Measurements from ENCODE around the gene PACRG. TPM values are rescaled to one million over a fixed set of nuclear protein-coding genes. Genes with fewer than 3 reads are reported as not detected.

Gene PACRG
- polyA plus RNA-seq, 1 donor (not counting 4 experiments of a cell fraction or from before 2014, with no cell fraction given), result 0.31 TPM

GRCh38 chr6:162951164-162951743, 223.5 kb downstream of the PACRG start:
- no peak overlapping the region for H2AFZ ChIP-seq (ENCODE audit: control insufficient read depth, low read length)
- H3K4me2 ChIP-seq (ENCODE audit: control insufficient read depth, extremely low read depth, insufficient read depth, low read depth, low read length), result no peak overlapping the region
- no peaks in the 10 kb centered on the region for H4K20me1 ChIP-seq (ENCODE audit: control insufficient read depth, extremely low read depth, insufficient read depth, low read length)
- no peak for FAIRE-seq
- TF ChIP-seq CTCF (optimal IDR thresholded peaks at IDR 0.05 in 1 of 3, IDR thresholded peaks at IDR 0.05 in 1 of 3, conservative IDR thresholded peaks at IDR 0.05 in 1 of 3; ENCODE audit: extremely low read depth in 1 of 3, insufficient read depth in 2 of 3, low read length in 3 of 3) (no peak), EZH2 (IDR thresholded peaks at IDR 0.05; ENCODE audit: low read length) (no peak)
- H3K9me3 ChIP-seq (ENCODE audit: control insufficient read depth, low read depth, low read length), result no peaks in the 10 kb centered on the region
- no peaks in the 10 kb centered on the region for H3K4me1 ChIP-seq (ENCODE audit: control insufficient read depth, extremely low read depth, insufficient read depth, low read length)
- no peak overlapping the region for H3K9ac ChIP-seq (ENCODE audit: control insufficient read depth, extremely low read depth, insufficient read depth, low read length)
- H3K36me3 ChIP-seq (ENCODE audit: control insufficient read depth in 2 of 2, extremely low read depth in 1 of 2, insufficient read depth in 2 of 2, low read length in 2 of 2), result no peaks in the 10 kb centered on the region
- DNase-seq (ENCODE audit: low read depth, low spot score), result no peak
- no peaks in the 10 kb centered on the region for H3K9me1 ChIP-seq (ENCODE audit: control insufficient read depth, extremely low read depth, insufficient read depth, low read length)
- dilution Hi-C loops (cut with MboI; ENCODE audit: extremely low pct_ligation_motif_present, low sequenced_read_pairs), result no loop called here
- no peak overlapping the region for H3K4me3 ChIP-seq (ENCODE audit: control insufficient read depth in 2 of 3, extremely low read depth in 1 of 3, insufficient read depth in 2 of 3, low read depth in 1 of 3, low read length in 3 of 3)
- no peaks in the 10 kb centered on the region for H3K79me2 ChIP-seq (ENCODE audit: control insufficient read depth, insufficient read depth, low read length)
- H3K27ac ChIP-seq (ENCODE audit: control insufficient read depth, insufficient read depth, low read length), result no peak overlapping the region
- no peaks in the 10 kb centered on the region for H3K27me3 ChIP-seq (ENCODE audit: control insufficient read depth, extremely low read depth, insufficient read depth, low read length)

- Histone ChIP-seq H3K9me1 (ENCODE audit: control insufficient read depth, extremely low read depth, insufficient read depth, low read length) (no peaks in the 10 kb centered on the region), H3K4me3 (ENCODE audit: control insufficient read depth in 2 of 3, extremely low read depth in 1 of 3, insufficient read depth in 2 of 3, low read depth in 1 of 3, low read length in 3 of 3) (no peak overlapping the region), H3K27me3 (ENCODE audit: control insufficient read depth, extremely low read depth, insufficient read depth, low read length) (no peaks in the 10 kb centered on the region), H2AFZ (ENCODE audit: control insufficient read depth, low read length) (no peak overlapping the region), H3K4me2 (ENCODE audit: control insufficient read depth, extremely low read depth, insufficient read depth, low read depth, low read length) (no peak overlapping the region), H3K79me2 (ENCODE audit: control insufficient read depth, insufficient read depth, low read length) (no peaks in the 10 kb centered on the region), H3K9ac (ENCODE audit: control insufficient read depth, extremely low read depth, insufficient read depth, low read length) (no peak overlapping the region), H3K9me3 (ENCODE audit: control insufficient read depth, low read depth, low read length) (no peaks in the 10 kb centered on the region), H3K27ac (ENCODE audit: control insufficient read depth, insufficient read depth, low read length) (no peak overlapping the region), H3K4me1 (ENCODE audit: control insufficient read depth, extremely low read depth, insufficient read depth, low read length) (no peaks in the 10 kb centered on the region), H4K20me1 (ENCODE audit: control insufficient read depth, extremely low read depth, insufficient read depth, low read length) (no peaks in the 10 kb centered on the region), H3K36me3 (ENCODE audit: control insufficient read depth in 2 of 2, extremely low read depth in 1 of 2, insufficient read depth in 2 of 2, low read length in 2 of 2) (no peaks in the 10 kb centered on the region)
- TF ChIP-seq CTCF (optimal IDR thresholded peaks at IDR 0.05 in 1 of 3, IDR thresholded peaks at IDR 0.05 in 1 of 3, conservative IDR thresholded peaks at IDR 0.05 in 1 of 3; ENCODE audit: extremely low read depth in 1 of 3, insufficient read depth in 2 of 3, low read length in 3 of 3), result no peak
- TF ChIP-seq EZH2 (IDR thresholded peaks at IDR 0.05; ENCODE audit: low read length), result no peak
- dilution Hi-C loops (cut with MboI; ENCODE audit: extremely low pct_ligation_motif_present, low sequenced_read_pairs), result no loop called here
- DNase-seq (ENCODE audit: low read depth, low spot score) (no peak), FAIRE-seq (no peak)
These were observed 224.6 kb downstream of the PACRG start for GRCh38 chr6:162952423-162952822.
